Endodermal cell (in vitro differentiated cells): ENCODE results near the gene P4HTM. TPM values are rescaled to one million over a fixed set of nuclear protein-coding genes. Genes with fewer than 3 reads are reported as not detected.

Experiments used
- DNase-seq: peaks from one replicate; pipeline ENCODE4 v3.0.0-alpha.2; 2017
- H3K27ac ChIP-seq: 2 replicates; pipeline ENCODE4 v1.5.1; 2013; ENCODE audit warnings: mild to moderate bottlenecking, low read depth, low read length, moderate library complexity
- H3K27me3 ChIP-seq: 2 replicates; pipeline ENCODE4 v1.6.1; 2013; ENCODE audit warnings: mild to moderate bottlenecking, low read length, moderate library complexity; ENCODE audit not compliant: insufficient read depth, control insufficient read depth, poor library complexity, severe bottlenecking
- H3K36me3 ChIP-seq: 2 replicates; pipeline ENCODE4 v1.7.0; 2013; ENCODE audit warnings: mild to moderate bottlenecking, low read length, moderate library complexity; ENCODE audit not compliant: control insufficient read depth, insufficient read depth
- H3K4me1 ChIP-seq: one replicate; pipeline ENCODE4 v1.7.0; 2013; ENCODE audit warnings: low read length; ENCODE audit not compliant: control insufficient read depth, insufficient read depth
- H3K4me3 ChIP-seq: 2 replicates; pipeline ENCODE4 v1.5.1; 2013; ENCODE audit warnings: mild to moderate bottlenecking, low read length, moderate library complexity
- H3K9ac ChIP-seq: 2 replicates; pipeline ENCODE4 v1.6.1; 2013; ENCODE audit warnings: mild to moderate bottlenecking, low read length, moderate library complexity; ENCODE audit not compliant: poor library complexity, severe bottlenecking; ENCODE audit errors: extremely low read depth
- H3K9me3 ChIP-seq: 2 replicates; pipeline ENCODE4 v1.6.1; 2013; ENCODE audit warnings: mild to moderate bottlenecking, low read length, moderate library complexity; ENCODE audit not compliant: control insufficient read depth
- H3K27ac Mint-ChIP-seq: 2 replicates; pipeline ENCODE4 v1.8.0; 2020; ENCODE audit warnings: mixed read lengths
- H3K27me3 Mint-ChIP-seq: 2 replicates; pipeline ENCODE4 v1.8.0; 2021; ENCODE audit warnings: mild to moderate bottlenecking, mixed read lengths; ENCODE audit not compliant: insufficient read depth
- H3K36me3 Mint-ChIP-seq: 2 replicates; pipeline ENCODE4 v1.8.0; 2020; ENCODE audit warnings: low read depth, mixed read lengths
- H3K4me1 Mint-ChIP-seq: 2 replicates; pipeline ENCODE4 v1.8.0; 2020; ENCODE audit warnings: mixed read lengths
- H3K4me3 Mint-ChIP-seq: 2 replicates; pipeline ENCODE4 v1.8.0; 2020; ENCODE audit warnings: mild to moderate bottlenecking, moderate library complexity, mixed read lengths
- H3K9me3 Mint-ChIP-seq: 2 replicates; pipeline ENCODE4 v1.8.0; 2020; ENCODE audit warnings: mild to moderate bottlenecking, mixed read lengths
- CTCF ChIP-seq: fragments of 200-600 bp; sonication (generic); conservative IDR thresholded peaks from 2 replicates; pipeline ENCODE4 v1.5.0; 2021; ENCODE audit warnings: antibody characterized with exemption, mild to moderate bottlenecking
- WGBS, 2 experiments: methylation state at CpG; one replicate each; pipeline versions ENCODE4 v1.1.5 to v1.1.7; 2013; ENCODE audit warnings: missing lambda C conversion rate in 2 of 2, mixed read lengths in 1 of 2; ENCODE audit not compliant: insufficient coverage in 1 of 2, insufficient read length in 1 of 2; 5-methylcytosine and 5-hydroxymethylcytosine counted together
- microRNA-seq: library from miRNA; unstranded; fragments of <30 nt; microRNA quantifications from one replicate; pipeline ENCODE4 v1.2.0, GENCODE V29; 2020; ENCODE audit warnings: borderline microRNAs expressed
- total RNA-seq, 2 donors: library from RNA; stranded (reverse); fragmentation: NEBNext Ultra II Directional in 1 of 2; extraction: Animal tissue kit (Norgen Biotek cat#: 25700) in 1 of 2; gene quantifications; 2 replicates in 1 of 2; 3 replicates in 1 of 2; pipeline ENCODE4 v1.2.1, GENCODE V29; 2021

P4HTM gene
- total RNA-seq, 2 donors from 2014 or later = 12.4 to 17.6 TPM

GRCh38 chr3:49035281-49035680, 45.2 kb downstream of the P4HTM start:
- Histone ChIP-seq H3K36me3 (peaks cover 62% of the 10 kb centered on the region), H3K9ac (no peak overlapping the region), H3K27ac (no peak overlapping the region), H3K4me1 (no peaks in the 10 kb centered on the region), H3K9me3 (no peaks in the 10 kb centered on the region), H3K4me3 (no peak overlapping the region), H3K27me3 (no peaks in the 10 kb centered on the region)
- TF ChIP-seq CTCF = no peak
- Mint-ChIP-seq H3K27me3 (no peaks in the 10 kb centered on the region), H3K27ac (no peak overlapping the region), H3K9me3 (no peaks in the 10 kb centered on the region), H3K4me1 (no peaks in the 10 kb centered on the region), H3K36me3 (peaks cover 63% of the 10 kb centered on the region), H3K4me3 (no peak overlapping the region)
- WGBS, 2 experiments = 91 to 92% methylated on average over 3 of the region's 3 CpGs
- DNase-seq = no peak

- no peak overlapping the region for H3K4me3 ChIP-seq
- Mint-ChIP-seq H3K4me1 (no peaks in the 10 kb centered on the region), H3K9me3 (no peaks in the 10 kb centered on the region), H3K36me3 (peaks cover 73% of the 10 kb centered on the region), H3K27me3 (no peaks in the 10 kb centered on the region), H3K4me3 (no peak overlapping the region), H3K27ac (no peak overlapping the region)
- H3K9ac ChIP-seq = no peak overlapping the region
- no peaks in the 10 kb centered on the region for H3K27me3 ChIP-seq
- peaks cover 75% of the 10 kb centered on the region for H3K36me3 ChIP-seq
- WGBS, 2 experiments = 98 to 100% methylated on average over 1 of the region's 1 CpG
- no peak for TF ChIP-seq CTCF
- H3K27ac ChIP-seq = no peak overlapping the region
- H3K4me1 ChIP-seq = no peaks in the 10 kb centered on the region
- no peak for DNase-seq
- H3K9me3 ChIP-seq = no peaks in the 10 kb centered on the region
Measured at GRCh38 chr3:49053543-49053942, 63.5 kb downstream of the P4HTM start.

GRCh38 chr3:49054344-49054862, 64.4 kb downstream of the P4HTM start:
- H3K9me3 ChIP-seq = no peaks in the 10 kb centered on the region
- H3K9ac ChIP-seq = no peak overlapping the region
- no peak for TF ChIP-seq CTCF
- no peak for DNase-seq
- Mint-ChIP-seq H3K36me3 (peaks cover 73% of the 10 kb centered on the region), H3K4me3 (no peak overlapping the region), H3K27ac (no peak overlapping the region), H3K4me1 (no peaks in the 10 kb centered on the region), H3K9me3 (no peaks in the 10 kb centered on the region), H3K27me3 (no peaks in the 10 kb centered on the region)
- H3K36me3 ChIP-seq = peaks cover 73% of the 10 kb centered on the region
- no peak overlapping the region for H3K4me3 ChIP-seq
- no peaks in the 10 kb centered on the region for H3K4me1 ChIP-seq
- 95 to 100% methylated on average over 1 to 2 of the region's 2 CpGs for WGBS, 2 experiments
- H3K27me3 ChIP-seq = no peaks in the 10 kb centered on the region
- no peak overlapping the region for H3K27ac ChIP-seq

Small RNA genes within 50 kb of the gene (microRNA-seq; reads per million reads assigned to microRNA genes)
- gene MIR191 (1,572 reads per million, percentile 95 among the genes with 10 or more reads in this experiment), gene MIR425 (1,519 reads per million, percentile 95 among the genes with 10 or more reads in this experiment)

Other genes starting within 250 kb of the P4HTM start
- 10 to 100 TPM; 38.9 to 41.2 TPM for gene PRKAR2A, start 142.4 kb upstream of the P4HTM start, total RNA-seq
- 1 to 10 TPM; 5.0 to 6.7 TPM for gene SLC25A20, start 91.4 kb upstream of the P4HTM start, total RNA-seq
- 100 to 1,000 TPM in 1 of 2 donors, 10 to 100 TPM in 1; 86.6 to 113 TPM for gene ARIH2, start 71.4 kb upstream of the P4HTM start, total RNA-seq
- 100 to 1,000 TPM; 106 to 166 TPM for gene WDR6, start 17.1 kb downstream of the P4HTM start, total RNA-seq
- gene DALRD3, start 28.3 kb downstream of the P4HTM start, total RNA-seq = 10 to 100 TPM; 40.8 to 41.9 TPM
- gene NDUFAF3, start 31.9 kb downstream of the P4HTM start, total RNA-seq = 10 to 100 TPM; 32.9 to 39.1 TPM
- gene IMPDH2, start 39.2 kb downstream of the P4HTM start, total RNA-seq = 100 to 1,000 TPM; 180 to 195 TPM
- 100 to 1,000 TPM; 127 to 155 TPM for gene QRICH1, start 103.8 kb downstream of the P4HTM start, total RNA-seq
- gene QARS1, start 114.5 kb downstream of the P4HTM start, total RNA-seq = 100 to 1,000 TPM; 314 to 358 TPM
- 10 to 100 TPM; 61.5 to 63.2 TPM for gene USP19, start 130.6 kb downstream of the P4HTM start, total RNA-seq
- gene LAMB2, start 142.8 kb downstream of the P4HTM start, total RNA-seq = 10 to 100 TPM; 83.6 to 97.8 TPM
- 10 to 100 TPM; 23.4 to 25.7 TPM for gene CCDC71, start 176.1 kb downstream of the P4HTM start, total RNA-seq
- gene KLHDC8B, start 181.4 kb downstream of the P4HTM start, total RNA-seq = 10 to 100 TPM; 33.5 to 36.1 TPM